Measurements from ENCODE around the gene MKI67.

Gene MKI67

GRCh38 chr10:128086003-128086863 lies 40.0 kb downstream of the MKI67 start:
- no peak for DNase-seq

GRCh38 chr10:128084991-128085390 lies 41.2 kb downstream of the MKI67 start:
- Mint-ChIP-seq H3K4me1 (no peaks in the 10 kb centered on the region), H3K27me3 (ENCODE audit: low read depth, poor library complexity) (peaks cover 15% of the 10 kb centered on the region), H3K4me3 (no peak overlapping the region), H3K36me3 (ENCODE audit: low read depth) (no peaks in the 10 kb centered on the region), H3K9me3 (no peaks in the 10 kb centered on the region), H3K27ac (no peak overlapping the region)
- DNase-seq = no peak
- no peak for TF ChIP-seq CTCF (IDR thresholded peaks at IDR 0.05)

More at GRCh38 chr10:128086003-128086863, 40.0 kb downstream of the MKI67 start:
- Mint-ChIP-seq H3K27ac (no peak overlapping the region), H3K9me3 (no peaks in the 10 kb centered on the region), H3K36me3 (ENCODE audit: low read depth) (no peaks in the 10 kb centered on the region), H3K4me3 (no peak overlapping the region), H3K4me1 (no peaks in the 10 kb centered on the region), H3K27me3 (ENCODE audit: low read depth, poor library complexity) (peaks cover 12% of the 10 kb centered on the region)
- TF ChIP-seq CTCF (IDR thresholded peaks at IDR 0.05) = no peak

GRCh38 chr10:128084364-128084763 lies 41.9 kb downstream of the MKI67 start:
- no peaks in the 10 kb centered on the region for H3K9me3 Mint-ChIP-seq
- H3K27ac Mint-ChIP-seq = no peak overlapping the region
- no peak for DNase-seq
- no peaks in the 10 kb centered on the region for H3K4me1 Mint-ChIP-seq
- peaks cover 15% of the 10 kb centered on the region for H3K27me3 Mint-ChIP-seq (ENCODE audit: low read depth, poor library complexity)
- H3K4me3 Mint-ChIP-seq = no peak overlapping the region
- H3K36me3 Mint-ChIP-seq (ENCODE audit: low read depth) = no peaks in the 10 kb centered on the region
- no peak for TF ChIP-seq CTCF (IDR thresholded peaks at IDR 0.05)

- no peak overlapping the region for H3K27ac Mint-ChIP-seq
- H3K27me3 Mint-ChIP-seq (ENCODE audit: low read depth, poor library complexity) = peaks cover 12% of the 10 kb centered on the region
- no peak for DNase-seq
- TF ChIP-seq CTCF (IDR thresholded peaks at IDR 0.05) = no peak
- H3K9me3 Mint-ChIP-seq = no peaks in the 10 kb centered on the region
- H3K36me3 Mint-ChIP-seq (ENCODE audit: low read depth) = no peaks in the 10 kb centered on the region
- no peaks in the 10 kb centered on the region for H3K4me1 Mint-ChIP-seq
- H3K4me3 Mint-ChIP-seq = no peak overlapping the region
Observed at GRCh38 chr10:128083191-128083895, 42.9 kb downstream of the MKI67 start.

DNA sequence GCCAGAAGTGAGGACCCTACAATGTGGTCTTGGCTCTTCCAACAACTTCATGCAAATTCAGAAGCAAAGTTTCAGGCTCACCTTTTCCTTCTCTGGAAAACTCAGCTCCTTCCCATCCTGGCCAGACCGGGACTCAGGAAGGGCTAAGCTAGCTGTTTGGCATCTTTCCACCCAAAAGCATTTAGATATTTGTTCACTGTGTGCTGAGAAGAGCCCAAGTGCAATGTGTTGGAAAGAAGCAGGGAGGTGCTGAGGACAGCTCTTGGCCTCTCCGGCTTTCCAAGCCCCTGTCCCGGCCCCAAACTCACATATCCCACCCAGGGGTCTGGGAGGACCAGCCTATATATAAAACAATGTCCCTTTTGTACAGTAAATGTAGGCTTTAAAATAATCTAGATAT lies 44.5 kb downstream of the MKI67 start:
- TF ChIP-seq CTCF (IDR thresholded peaks at IDR 0.05) = no peak
- no peak for DNase-seq
- Mint-ChIP-seq H3K4me1 (no peaks in the 10 kb centered on the region), H3K27me3 (ENCODE audit: low read depth, poor library complexity) (peaks cover 16% of the 10 kb centered on the region), H3K4me3 (no peak overlapping the region), H3K36me3 (ENCODE audit: low read depth) (no peaks in the 10 kb centered on the region), H3K27ac (no peak overlapping the region), H3K9me3 (no peaks in the 10 kb centered on the region)

All from nephron progenitor cell (in vitro differentiated cells).